Activated CD4-positive, alpha-beta T cell treated with anti-CD3 and anti-CD28 coated beads, Interleukin-2, amount 50 U/mL, for 16 hours (primary cell): ENCODE data around the gene CDH4.
"Not testable (repeated sequence)": the region's sequence is repeated elsewhere in the genome, so short reads cannot be mapped to it uniquely, and the experiment has no call there.

Source experiments
- DNase-seq: peaks from one replicate; pipeline ENCODE4 v3.0.0-alpha.2; 2020

Gene CDH4

DNA sequence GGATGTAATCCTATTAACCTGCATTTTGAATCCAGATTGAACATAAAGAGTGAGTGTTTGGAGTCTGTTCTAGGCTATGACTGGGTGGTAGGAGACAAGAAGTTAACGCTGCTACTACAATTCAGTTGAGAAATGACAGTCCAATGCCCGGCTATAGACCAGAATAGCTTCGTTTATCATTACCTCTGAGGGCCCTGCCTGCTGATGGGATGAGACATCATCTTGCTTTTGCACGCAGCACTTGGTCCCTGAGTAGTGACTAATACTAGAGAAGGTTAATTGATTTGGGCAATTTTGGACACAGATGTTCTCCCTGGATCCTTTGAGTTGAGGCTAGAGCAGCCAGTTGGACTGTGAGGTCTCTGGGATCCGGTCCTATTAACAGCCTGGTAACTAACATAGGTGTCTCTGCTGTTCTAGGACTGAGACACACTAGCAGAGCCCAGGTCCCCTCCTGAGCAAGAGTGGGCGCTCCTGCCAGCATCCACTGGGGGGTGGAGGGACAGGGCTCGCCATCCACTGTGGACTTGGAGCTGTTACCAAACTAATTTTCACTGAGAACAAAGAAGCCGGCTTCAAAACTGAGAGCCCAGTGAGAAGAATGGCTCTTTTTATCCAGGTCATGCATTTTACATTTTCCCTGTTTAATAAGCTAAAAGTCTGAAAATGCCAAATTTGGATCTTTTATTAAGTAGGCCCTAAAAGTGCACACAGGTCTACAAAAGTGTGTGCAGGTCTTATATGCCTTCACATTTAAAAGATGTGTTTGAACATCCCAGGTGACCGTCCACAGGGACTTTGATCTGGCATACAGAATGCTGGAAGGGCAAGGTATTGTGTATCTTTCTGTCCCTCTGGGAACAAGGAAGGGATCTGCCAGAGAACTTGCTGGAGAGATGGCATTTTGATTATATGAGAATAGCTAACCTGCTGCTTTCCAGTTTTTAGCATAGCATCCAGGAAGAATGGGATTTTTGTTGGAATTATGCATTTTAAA, 212.5 kb downstream of the CDH4 start:
- no peak for DNase-seq

DNA sequence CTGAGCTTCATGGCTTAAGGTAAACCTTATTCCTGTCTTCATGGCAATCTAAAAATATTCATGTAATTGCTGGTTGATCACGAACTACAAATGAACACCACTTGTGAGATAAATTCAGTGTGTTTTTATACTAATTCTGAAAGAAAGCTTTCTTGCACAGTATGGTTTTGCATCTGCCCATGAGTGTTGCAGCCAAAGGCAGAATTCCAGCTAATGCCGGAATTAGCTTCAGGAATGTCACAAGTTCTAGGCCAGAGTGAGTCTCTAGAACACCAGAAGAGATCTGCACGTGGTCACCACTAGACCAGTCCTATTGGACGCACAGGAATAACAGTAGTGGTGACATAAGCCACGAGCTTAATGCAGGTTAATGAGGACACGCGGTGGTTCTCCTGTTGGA, 223.7 kb downstream of the CDH4 start:
- no peak for DNase-seq

DNA sequence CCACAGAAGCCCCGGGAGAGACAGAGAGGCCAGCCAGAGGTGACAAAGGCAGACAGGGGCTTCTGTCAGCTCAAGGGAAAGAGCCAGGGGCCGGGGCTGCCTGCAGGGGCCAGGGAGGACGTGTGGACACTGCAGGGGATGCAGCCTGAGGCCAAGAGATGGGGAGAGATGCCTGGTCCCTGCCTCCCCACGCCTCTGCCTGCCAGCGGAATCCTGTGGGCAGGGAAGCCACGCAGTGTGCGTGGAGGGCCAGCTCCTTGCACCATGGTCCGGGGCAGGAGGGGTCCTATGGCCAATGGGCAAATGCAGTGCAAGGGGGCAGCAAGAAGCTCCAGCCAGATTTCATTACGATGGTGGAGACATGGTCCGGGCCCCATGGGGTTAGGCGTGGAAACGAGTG, 224.9 kb downstream of the CDH4 start:
- no peak for DNase-seq

DNA sequence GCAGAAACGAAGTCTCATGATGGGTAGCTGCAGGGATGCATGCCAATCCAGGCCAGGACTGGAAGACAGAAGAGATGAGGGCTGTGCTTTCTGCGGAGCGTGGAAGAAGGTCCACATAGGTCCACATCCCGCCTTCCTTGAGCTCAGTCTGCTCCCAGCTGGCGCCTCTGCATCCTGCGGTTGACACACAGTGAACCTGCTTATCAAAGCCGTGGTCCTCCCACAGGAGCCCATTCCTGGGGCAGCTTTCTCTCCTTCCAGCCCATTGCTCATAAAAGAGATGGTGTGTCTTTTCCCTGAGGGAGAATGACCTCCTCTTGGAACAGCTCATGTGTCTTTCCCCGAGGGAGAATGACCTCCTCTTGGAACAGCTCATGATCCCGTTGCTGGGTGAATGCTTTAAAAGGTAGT, 225.4 kb downstream of the CDH4 start:
- DNase-seq, result no peak

DNA sequence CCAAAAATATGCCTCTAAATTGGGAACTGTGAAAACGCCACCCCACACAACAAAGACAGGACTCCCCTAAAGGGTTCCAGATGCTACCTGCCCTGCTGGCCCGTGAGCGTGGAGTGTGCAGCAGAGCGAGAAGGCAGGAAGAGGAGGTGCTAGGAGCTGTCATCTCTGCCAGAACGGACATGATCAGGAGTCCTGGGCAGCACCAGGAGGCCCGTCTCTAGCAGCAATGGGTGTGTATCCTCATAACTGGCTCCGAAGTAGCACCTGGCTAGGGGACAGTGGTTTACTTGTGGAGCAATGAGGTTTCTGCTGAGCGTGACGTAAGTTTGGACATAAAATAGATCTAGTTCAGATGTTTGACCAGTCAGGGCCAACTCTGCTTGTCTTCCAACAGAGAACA, 226.0 kb downstream of the CDH4 start:
- no peak for DNase-seq

DNA sequence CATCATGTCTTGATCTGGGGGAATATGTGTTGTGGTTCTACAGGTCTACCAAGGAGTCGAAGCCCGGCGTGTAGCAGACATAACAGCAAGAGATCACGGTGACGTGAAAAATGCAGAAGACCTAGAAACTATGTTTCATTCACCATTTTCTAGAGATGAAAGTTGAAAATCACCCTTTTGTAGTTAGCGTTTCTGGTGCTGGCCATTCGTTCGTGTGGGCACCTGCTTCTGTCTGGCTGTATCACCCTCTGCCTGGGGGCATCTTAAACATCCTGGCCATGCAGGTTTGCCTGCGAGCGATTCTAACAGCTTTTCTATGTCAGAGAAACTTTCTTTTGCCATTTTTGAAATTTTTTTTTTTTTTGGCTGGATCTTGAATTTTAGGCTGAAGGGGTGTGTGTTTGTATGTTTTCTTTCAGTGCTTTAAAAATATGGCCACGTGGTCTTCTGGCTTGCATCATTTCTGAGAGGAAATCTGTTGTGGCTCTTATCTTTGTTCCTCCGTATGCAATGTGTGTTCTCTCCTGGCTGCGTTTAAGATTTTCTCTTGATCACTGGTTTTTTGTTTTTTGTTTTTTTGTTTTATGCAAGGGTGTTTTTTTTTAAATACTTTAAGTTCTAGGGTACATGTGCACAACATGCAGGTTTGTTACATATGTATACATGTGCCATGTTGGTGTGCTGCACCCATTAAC, 226.7 kb downstream of the CDH4 start:
- DNase-seq, result no peak

DNA sequence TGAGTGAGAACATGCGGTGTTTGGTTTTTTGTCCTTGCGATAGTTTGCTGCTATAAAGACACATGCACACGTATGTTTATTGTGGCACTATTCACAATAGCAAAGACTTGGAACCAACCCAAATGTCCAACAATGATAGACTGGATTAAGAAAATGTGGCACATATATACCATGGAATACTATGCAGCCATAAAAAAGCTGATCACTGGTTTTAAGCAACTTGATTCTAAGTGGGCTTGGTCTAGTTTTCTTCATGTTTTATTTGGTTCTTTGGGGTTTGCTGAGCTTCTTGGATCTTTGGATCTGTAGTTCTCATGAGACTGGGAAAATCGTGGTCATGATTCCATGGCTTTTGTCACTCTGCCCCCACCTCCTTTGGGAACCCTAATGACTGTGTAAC, 227.4 kb downstream of the CDH4 start:
- not testable (repeated sequence) for DNase-seq

DNA sequence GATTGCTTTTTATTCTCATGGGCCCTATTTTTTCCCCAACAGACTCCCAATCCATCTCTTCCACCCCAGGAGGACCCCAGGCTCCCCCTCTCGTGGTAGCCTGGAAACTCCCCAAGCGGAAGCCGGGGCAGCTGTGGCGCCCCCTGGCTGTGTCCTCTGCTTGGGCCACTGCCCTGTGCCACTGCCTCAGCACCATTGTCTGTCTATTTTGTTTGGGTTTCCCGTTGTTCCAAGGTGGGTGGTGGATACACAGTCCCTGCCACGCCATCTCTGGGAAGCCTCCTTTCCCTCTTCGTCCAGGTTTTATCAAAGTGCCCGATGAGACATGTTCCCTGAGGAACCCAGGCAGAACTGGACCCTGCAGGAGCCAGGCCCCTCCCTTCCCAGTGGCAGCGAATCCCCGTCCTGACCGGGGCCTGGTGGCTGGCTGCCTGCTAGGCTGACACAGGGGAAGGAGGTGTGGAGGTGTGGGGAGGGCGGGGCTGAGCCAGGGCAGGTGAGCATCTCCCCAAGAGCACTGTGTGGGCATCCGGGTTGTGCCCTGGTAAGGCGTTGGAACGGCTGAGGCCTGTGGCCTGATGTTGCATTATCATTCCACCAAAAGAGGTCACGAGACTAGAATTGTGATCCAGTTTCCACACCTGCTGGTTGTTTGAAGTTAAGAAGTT, 228.2 kb downstream of the CDH4 start:
- DNase-seq, result no peak

DNA sequence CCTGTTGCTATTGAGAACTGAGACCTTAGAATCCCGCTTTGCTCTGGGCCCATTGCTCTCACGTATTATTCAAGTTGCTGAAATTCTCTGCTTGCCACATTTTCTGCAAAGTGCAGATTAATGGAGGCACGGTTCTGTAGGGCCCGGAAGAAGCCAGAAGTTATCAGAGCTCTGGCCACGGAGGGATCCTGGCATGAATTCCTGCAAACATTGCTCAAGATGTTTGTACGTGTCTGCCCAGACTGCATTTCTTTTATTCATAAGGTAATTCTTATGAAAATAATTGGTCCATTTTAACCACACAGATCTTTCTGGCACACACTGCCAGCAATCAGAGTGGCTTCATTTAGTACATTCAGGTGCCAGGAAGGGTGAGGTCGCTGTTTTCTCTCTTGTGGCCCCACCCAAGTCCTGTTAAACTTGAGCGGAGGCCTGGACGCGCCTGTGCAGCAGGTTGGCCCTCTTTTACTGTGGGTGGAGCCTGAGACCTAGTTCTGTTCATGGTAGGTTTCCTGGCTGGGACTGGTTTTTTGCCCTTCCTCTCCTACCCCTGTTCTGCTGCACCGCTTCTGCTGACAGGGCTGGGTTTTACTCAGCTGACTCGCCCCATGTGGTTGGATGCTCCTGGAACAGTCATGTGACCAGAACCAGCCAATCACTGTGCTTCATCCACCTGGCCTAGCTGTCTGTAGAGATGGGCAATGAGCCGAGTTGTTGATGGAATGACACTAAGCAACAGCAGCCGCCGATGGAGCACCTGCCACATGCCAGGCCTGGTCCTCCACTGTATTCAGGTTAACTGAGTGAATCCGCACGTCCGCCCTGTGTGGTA, 230.2 kb downstream of the CDH4 start:
- no peak for DNase-seq

DNA sequence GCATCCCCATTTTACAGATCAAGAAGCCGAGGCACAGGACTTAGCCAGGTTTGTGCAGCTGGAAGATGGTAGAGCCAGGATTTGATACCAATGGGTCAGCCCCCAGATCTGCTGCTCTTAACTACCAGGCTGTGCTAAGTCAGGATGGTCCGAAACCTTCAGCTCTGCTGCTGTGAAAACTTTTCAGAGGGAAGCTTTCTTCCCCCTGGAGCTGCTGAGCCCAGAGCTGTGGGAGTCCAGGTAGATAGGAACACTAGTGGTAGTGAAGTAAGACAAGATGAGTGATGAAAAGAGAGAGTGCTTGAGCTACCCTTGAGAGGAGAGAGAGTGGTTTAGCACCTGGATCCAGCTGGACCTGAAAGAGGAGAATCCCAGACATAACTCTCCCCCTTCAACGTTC, 230.8 kb downstream of the CDH4 start:
- DNase-seq, result no peak

DNA sequence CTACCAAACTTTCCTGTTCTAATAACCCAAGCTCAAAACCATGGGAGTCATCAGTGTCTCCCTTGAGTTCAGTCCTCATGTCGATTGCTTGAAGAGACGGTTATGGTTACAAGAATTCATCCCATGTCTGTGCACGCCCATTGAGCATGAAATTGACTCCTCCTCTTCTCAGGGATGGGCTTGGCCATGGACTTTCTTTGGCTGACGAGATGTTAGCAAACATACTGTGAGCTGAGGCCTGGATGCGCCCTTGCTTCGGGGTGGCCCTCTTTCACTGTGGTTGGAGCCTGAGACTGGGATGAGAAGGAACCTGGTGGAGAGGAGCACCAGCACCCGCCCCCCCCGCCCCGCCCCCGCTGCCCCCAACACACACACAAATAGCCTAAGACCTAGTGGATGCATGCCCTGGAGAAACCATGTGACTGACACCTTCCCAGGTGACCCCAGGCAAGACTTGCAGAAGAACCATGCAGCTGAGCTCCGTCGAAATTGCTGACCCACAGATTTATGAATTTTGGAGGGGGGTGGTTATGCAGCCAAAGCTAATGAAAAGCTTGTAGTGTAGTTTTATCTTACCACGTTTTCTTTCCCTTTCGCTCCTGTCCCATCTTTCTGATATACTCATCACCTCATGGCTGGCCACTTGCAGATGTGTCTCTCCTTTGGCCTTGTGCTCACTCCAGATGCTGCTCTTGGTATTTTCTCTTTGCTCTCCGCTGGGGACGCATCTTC, 231.4 kb downstream of the CDH4 start:
- DNase-seq, result no peak

DNA sequence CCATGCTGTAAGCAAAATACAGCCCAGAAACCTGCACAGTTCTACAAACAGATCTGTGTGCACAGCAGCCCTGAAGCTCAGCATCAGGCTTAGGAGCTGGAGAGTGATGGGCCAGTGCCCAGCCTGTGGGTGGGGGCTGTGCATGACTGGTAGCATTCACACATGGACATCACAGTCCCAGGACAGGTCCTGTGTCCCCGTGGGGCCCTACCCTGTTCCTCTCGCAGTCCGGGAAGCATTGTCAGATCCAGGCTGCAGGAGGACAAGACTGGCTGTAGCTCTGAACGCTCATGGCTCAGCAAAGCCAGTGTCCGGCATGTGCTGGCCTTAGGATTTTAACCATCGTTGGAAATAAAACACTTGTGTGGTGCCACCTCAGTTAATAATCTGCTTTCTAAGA, 234.1 kb downstream of the CDH4 start:
- DNase-seq, result no peak

DNA sequence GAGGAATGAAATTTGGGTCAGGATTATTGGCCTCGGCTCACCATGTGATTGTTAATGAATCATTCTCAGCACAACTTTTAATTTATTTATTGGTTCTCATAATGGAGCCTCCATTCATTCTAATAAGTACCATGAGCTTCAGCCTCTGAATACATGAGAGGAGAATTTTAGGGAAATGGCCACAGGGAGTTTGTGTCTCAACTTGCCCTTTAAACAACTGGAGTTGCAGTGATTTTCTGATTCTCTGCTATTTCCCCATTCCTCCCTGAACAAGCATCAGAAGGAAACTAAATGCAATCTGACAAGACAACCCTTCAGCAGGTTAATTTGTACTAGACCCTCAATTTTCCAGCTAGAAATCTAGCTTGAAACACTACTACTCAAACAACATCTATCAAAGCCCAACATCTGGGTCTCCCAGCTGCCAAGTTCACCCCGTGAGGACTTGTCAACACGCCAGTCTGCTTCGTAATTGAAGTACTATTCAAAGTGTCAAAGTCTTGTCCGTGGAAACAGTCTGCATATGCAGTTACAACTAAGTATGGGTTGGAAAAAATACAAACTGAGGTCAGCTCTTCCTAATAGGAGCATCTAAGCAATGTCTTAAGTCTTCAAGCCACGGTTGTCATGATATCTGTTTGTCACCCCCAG, 235.4 kb downstream of the CDH4 start:
- no peak for DNase-seq

DNA sequence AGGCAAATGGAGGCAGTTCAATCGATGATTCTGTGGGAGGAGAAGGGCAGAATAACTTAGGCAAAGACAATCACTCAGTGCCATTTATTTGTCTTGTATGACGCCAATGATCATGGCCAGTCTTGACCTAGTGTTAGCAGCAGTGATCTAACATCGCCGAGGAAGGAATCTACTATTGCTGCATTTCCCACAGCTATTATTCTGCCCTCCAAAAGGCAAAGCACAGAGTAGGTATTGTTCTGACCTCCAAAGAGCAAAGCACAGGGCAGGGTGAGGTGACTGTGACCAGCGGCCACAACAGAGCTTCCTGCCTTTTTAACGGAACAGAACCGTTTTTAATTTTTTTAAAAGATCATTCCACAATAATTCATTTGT, 235.9 kb downstream of the CDH4 start:
- no peak for DNase-seq

DNA sequence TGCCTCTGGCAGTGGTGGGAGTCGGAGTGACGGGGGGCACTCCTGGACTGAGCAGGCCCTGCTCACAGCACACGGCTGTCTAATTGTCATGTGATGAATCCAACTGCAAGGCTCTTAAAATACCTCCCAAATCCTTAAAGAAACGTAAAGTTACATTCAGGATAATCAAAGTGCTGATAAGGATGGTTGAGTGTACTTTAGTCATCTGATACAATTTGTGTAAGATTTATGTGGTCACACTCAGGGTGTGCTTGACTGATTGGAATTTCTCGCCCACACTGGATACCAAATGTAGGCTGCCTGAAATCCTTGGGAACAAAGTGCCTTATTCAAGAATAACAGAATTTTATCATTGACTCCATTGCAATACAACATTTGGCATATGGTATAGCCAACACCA, 238.7 kb downstream of the CDH4 start:
- no peak for DNase-seq

DNA sequence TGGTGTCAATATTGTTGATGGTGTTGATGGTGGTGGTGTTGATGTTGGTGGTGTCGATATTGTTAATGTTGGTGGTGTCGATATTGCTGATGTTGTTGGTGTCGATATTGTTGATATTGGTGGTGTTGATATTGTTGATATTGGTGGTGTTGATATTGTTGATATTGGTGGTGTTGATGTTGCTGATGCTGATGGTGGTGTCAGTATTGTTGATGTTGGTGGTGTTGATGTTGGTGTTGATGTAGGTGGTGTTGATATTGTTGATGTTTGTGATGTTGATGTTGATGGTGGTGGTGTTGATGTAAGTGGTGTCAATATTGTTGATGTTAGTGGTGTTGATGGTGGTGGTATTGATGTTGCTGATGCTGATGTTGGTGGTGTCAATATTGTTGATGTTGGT, 240.0 kb downstream of the CDH4 start:
- no peak for DNase-seq

DNA sequence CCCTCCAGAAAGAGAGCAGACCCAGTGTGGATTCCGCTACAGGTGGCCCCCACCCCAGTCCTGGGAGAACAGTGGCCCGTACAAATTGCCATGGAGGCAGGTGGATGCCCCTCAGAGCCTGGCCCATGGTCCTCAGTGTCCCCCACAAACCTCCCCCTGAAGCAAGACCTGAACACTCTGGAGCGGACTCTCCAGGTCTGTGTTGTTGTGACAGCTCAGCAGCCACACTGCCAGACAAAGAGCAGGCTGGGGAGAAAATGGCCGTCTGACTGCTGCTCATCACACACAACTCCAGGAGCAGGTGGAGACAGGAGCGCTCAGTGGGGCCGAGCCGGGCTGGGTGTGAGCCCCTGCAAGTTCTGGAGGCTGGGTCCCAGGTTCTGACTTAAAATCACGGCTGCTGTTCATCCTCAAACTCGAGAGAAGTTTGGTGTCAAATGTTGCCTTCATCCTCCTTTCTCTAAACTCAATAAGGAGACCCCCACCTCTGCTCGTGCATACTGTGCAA, 241.8 kb downstream of the CDH4 start:
- no peak for DNase-seq

DNA sequence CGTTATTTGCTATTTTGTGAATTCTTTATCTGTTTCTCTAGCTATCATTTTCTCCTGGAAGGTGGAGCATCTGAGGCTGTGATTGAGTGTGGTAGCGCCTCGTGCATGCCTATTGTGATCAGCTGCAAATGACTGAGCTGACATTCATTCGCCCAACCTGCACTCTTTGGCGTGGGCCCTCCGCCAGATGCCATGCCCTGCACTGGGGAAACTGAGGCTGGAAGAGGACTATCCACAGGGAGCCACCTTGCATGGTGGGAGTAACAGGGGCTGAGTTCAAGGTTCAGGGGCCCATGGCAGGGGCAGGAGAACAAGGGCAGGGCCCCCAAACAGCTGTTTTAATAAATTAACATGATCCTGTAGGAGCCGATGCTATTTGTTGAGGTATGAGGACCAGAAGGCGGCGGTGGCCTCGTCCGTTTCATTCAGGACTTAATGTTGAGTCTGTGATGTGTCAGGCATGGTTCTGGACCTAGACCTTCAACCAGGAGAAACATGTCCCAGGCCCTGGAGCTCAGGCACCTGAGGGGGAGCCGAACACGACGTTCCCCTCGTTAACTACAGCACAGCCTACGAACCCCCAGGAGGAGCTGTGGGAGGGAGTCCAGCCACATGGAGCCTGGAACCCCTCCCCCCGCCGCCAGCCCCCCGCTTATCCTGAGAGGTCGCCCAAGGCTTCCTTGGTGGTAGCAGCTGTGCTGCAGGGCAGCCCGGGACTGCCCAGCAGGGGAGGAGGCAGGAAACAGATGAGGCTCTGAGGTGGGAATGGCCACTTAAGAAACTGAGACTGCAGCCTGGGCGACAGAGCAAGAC, 242.9 kb downstream of the CDH4 start:
- DNase-seq, result no peak

DNA sequence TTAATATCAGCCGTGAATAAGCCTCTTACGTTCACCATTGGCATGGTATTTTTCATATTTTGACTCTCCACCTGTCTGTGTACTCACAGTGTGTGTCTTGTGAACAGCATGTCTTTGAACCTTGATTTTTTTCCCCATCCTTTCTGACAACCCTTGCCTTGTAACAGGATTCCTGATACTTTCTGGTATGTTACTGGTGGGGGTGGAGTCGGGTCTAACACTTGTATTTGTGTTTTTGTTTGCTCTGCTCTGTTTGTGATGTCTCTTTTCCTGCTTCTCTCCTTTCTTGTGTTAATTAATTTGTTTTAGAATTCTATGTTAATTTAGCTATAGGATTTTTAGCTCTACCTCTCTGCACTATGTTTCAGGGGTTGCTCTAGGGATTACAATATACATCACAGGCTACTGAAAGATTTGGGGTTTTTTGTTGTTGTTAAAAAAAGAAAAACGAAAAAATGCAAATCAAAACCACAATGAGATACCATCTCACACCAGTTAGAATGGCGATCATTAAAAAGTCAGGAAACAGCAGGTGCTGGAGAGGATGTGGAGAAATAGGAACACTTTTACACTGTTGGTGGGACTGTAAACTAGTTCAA, 245.1 kb downstream of the CDH4 start:
- no peak for DNase-seq
